Stimulated activated CD4-positive, alpha-beta T cell treated with anti-CD3 and anti-CD28 coated beads, Interleukin-15, amount 100 ng/mL, for 1 hour (primary cell): ENCODE results near the gene KIRREL3.

Experiments
- DNase-seq, 2 donors: peaks; one replicate each; pipeline ENCODE4 v3.0.0-alpha.2; 2020; ENCODE audit warnings: low read depth in 1 of 2, low spot score in 1 of 2

Gene KIRREL3

GRCh38 chr11:126518972-126519690 lies 481.4 kb downstream of the KIRREL3 start:
- DNase-seq: no peak

DNA sequence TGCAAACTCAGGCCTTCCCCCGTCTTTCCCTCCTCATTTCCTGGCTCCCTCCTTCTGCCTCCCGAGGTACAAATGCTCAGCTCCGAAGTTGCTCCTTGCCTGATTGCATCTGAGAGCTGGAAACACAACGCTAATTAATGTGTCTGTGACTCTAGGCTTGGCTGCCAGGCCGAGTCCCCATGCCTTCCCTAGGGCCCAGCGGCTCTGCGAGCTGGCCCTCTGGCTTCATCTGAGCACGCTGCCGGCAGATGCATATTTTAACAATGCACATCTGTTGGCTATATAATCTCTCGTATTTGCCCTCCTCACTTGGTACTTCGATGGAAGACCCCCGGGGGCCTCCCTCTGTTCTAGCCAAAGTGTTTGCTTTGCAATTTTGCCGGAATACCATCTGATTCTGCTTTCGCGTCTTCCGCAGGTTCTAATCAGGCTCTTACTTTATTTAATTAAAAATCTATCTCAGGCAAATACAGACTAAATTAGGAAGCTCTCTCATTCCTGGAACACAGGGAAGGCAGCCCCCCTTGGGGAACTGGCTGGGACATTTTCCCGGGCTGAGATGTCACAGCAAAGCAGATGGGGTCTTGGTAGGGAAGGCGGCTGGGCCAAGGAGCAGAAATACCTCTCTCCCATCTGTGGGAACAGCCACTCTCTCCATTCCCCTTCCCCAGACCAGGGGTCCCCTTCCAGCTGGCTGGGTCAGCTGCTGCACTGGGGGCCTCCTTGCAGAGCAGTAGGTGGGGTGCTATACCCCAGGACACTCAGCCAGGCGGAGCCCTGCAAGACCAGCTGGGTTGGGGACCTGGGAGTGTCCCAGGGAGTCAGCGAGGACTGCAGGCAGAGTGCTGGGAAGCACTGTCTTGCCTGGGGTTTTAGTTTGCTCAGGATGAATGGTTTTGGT lies 482.2 kb downstream of the KIRREL3 start:
- DNase-seq: no peak

- no peak for DNase-seq
Measured at GRCh38 chr11:126515501-126515900, 485.1 kb downstream of the KIRREL3 start.

- DNase-seq: no peak
Measured at GRCh38 chr11:126514061-126514693, 486.4 kb downstream of the KIRREL3 start.

GRCh38 chr11:126512741-126513715 lies 487.5 kb downstream of the KIRREL3 start:
- DNase-seq: no peak

DNA sequence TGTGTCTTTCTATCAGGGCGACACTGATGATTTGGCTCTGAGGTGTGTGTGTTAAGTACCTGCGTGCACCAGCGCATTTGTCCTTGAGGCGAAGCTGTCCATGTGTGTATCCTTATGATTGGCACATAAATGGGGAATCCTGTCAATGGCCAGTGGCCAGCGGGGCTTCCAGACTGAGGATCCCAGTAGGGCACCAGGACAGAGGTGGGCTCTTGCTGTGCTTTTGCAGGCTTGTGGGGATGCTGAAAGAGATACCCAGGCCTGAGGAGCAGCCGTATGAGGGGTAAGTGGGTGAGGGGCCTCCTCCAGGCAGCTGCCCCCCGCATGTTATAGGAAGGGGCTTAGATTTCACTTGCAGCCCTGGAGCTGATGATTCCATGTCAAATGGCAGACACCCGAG lies 488.3 kb downstream of the KIRREL3 start:
- DNase-seq: no peak

DNA sequence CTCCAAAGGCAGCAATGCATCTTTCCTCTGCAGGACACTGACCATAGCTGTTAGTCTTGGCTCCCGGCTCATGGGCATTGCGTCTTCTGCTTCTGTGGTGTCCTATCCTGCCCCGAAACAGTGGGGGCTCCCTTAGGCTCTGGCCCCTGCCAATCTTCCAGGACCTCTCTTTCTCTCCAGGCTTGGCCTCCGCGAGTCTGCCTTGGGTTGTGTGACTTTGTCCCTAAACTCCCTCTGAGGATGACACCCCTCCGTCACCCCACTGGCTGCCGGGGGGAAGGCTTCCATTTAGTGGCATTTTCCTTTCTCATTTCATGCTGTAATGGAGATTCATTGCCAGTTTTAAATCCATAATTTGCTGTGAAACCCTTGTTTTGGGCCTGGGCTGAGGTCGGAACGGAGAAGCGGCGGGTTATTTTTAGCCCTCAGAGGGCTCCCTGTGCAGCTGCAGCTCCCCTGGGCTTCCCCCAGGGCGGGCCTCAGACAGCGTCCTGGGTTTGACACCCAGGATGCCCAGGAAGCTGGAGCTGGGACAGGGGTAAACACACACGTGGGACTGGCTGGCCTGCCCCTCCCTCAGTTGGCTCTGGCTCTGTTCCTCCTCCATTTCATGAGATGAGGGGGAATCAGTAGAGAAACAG lies 489.0 kb downstream of the KIRREL3 start:
- DNase-seq: no peak

DNA sequence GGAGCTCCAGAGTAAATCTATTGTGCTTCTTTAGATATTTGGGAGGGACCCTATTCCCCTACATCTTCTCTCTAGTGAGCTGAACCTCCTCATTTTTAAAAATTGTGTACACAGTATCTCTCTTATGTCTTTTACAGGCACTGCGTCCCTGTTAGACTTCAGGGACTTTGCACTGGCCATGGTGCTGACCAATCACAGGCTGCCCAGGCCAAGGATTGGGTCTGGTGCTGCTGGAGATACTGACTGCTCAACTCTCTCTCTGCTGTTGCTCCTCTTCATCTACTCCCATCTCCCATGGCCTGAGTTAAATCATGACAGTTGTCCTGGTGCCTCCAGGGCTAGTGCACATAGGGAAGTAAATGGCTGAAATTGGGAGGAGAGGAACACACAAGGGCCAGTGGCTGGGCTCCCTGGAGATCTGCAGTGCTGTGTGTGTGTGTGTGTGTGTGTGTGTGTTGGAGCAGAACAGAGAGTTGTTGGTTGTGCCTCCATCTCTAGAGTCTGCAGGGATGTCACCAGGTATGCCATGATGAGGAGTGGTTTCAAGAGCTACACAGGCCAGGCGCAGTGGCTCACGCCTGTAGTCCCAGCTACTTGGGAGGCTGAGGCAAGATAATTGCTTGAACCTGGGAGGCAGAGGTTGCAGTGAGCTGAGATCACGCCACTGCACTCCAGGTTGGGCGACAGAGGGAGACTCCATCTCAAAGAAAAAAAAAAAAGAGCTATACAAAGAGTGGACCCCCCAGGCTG lies 489.8 kb downstream of the KIRREL3 start:
- DNase-seq: no peak

- no peak for DNase-seq
Measured at GRCh38 chr11:126507646-126508045, 492.9 kb downstream of the KIRREL3 start.

- DNase-seq: no peak
Measured at GRCh38 chr11:126506789-126507188, 493.8 kb downstream of the KIRREL3 start.

DNA sequence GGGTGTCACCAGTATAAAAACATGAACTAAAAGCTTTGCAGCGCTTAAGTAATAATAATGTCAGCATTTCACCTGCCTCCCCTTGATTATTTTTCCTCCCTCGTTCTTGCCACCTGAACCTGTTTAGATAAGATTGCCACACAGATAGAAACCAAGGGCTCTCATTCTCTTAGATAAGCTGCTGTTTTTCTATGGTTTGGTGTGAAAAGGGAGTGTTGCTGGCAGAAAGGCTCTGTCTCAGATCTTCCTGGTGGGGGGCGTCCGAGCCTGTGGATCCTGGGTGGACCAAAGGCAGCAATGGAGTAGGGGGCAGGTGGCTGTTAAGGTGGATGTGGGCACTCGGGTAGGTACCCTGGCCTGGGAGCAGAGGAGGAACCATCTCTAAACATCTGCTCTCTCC lies 497.6 kb downstream of the KIRREL3 start:
- no peak for DNase-seq

DNA sequence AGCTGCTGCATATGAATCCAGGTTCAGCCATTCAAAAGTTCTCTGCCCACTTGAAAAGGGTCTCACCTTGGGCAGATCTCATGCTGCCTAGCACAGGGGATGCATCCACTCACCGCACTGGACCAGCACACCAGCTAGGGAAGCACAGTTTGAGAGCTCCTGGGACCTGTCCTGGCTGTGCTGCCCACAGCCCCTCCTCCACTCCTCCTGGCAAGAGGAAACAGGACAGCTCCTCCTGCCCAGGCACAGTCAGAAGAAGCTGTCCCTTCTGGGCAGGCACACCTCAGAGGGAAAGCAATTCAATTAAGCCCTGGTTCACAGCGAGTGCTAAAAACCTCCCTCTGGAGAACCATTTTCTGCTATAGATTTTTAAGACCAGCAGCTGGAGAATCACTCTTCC lies 498.4 kb downstream of the KIRREL3 start:
- no peak for DNase-seq

DNA sequence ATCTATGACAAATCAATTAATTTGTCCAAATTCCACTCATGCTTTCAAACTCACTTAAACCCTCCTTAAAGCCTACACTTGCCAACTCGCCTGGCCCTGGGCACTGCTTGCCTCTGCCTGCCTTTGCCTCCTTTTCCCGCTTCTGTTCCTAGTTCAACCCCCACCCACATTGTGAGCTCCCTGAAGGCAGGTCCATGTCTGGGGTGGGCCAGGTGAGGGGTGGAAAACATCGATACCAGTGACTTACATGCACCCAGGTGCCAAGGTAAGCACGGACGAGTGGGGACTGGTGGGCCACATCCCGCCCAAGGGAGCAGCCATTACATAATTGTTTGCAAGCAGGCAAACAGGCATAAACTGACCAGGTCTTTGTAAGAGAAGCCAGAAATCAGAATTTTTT lies 498.9 kb downstream of the KIRREL3 start:
- no peak for DNase-seq

DNA sequence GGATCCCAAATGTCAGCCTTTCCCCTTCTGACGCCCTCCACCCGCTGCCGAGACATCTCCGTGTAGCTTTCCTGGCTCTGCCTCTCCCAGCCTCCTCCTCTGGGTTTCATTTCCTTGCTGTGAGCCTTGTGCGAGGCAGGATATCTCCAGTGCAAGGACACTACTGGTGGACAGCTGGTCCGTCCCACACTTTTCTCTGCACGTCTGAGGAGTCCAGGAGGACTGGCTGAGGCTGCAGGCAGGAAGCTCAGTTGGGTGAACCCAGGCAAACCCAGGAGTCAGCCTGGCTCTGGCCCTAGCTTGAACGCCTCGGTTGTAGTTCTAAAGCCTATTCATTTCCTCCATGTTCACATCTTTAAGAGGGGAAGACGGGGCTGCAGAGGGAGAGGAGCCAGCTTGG lies 499.6 kb downstream of the KIRREL3 start:
- no peak for DNase-seq

GRCh38 chr11:126499131-126499752 lies 501.3 kb downstream of the KIRREL3 start:
- no peak for DNase-seq

DNA sequence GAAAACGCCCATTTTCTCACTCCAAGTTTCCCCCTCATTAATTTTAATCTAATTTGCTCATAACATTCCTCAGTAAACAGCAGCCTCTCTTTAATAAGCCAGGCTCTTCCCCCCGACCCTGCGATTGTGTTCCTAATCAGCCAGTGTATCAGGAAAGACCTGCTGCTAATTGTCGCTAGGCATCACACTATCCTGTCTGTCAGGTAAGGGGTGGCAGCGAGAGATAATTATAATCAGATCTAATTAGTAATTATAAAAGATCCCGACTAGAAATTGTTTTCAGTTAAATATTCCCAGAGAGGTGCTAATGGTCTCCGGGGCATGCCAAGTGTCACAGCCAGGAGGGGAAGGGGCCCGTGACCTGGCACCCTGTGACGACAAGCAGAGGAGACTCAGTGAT lies 502.3 kb downstream of the KIRREL3 start:
- no peak for DNase-seq

- DNase-seq: no peak
Measured at GRCh38 chr11:126497581-126498122, 502.9 kb downstream of the KIRREL3 start.

GRCh38 chr11:126496576-126497337 lies 503.8 kb downstream of the KIRREL3 start:
- no peak for DNase-seq
